Keratinocyte (primary cell): Measurements from ENCODE around the gene GATA2. TPM values are rescaled to one million over a fixed set of nuclear protein-coding genes. Genes with fewer than 3 reads are reported as not detected.

Experiments used
- DNase-seq: peaks from one replicate; pipeline ENCODE4 v3.0.0-alpha.2; 2011; ENCODE audit warnings: low read depth, missing footprints, low spot score
- FAIRE-seq: peaks from 2 replicates; lab custom pipeline; 2011; peaks lifted over from hg19 to GRCh38; lab: Jason Lieb, UNC
- H2AFZ ChIP-seq: 2 replicates; pipeline ENCODE4 v1.6.0; 2012; ENCODE audit warnings: low read length, control low read depth, inconsistent platforms; ENCODE audit not compliant: control insufficient read depth
- H3K27ac ChIP-seq: 2 replicates; pipeline ENCODE4 v1.5.1; 2011; ENCODE audit warnings: low read length; ENCODE audit not compliant: control insufficient read depth, insufficient read depth
- H3K27me3 ChIP-seq: 3 replicates; pipeline ENCODE4 v1.6.0; 2011; ENCODE audit warnings: low read length; ENCODE audit not compliant: control insufficient read depth, insufficient read depth; ENCODE audit errors: extremely low read depth
- H3K36me3 ChIP-seq, 2 experiments: 2 replicates in 1 of 2; 3 replicates in 1 of 2; pipeline ENCODE4 v1.5.1; 2011; ENCODE audit warnings: low read length in 2 of 2, mild to moderate bottlenecking in 1 of 2; ENCODE audit not compliant: control insufficient read depth in 2 of 2, insufficient read depth in 2 of 2; ENCODE audit errors: extremely low read depth in 1 of 2
- H3K4me1 ChIP-seq: 3 replicates; pipeline ENCODE4 v1.5.1; 2011; ENCODE audit warnings: low read length; ENCODE audit not compliant: control insufficient read depth, insufficient read depth; ENCODE audit errors: extremely low read depth
- H3K4me2 ChIP-seq: 3 replicates; pipeline ENCODE4 v1.6.0; 2011; ENCODE audit warnings: low read depth, low read length; ENCODE audit not compliant: control insufficient read depth, insufficient read depth; ENCODE audit errors: extremely low read depth
- H3K4me3 ChIP-seq, 3 experiments: fragments of 200-600 bp in 1 of 3; sonication (generic) in 1 of 3; 2 replicates in 2 of 3; 3 replicates in 1 of 3; pipeline ENCODE4 v1.5.1; 2011 to 2016; ENCODE audit warnings: low read length in 3 of 3, mild to moderate bottlenecking in 3 of 3, control low read depth in 2 of 3, inconsistent platforms in 1 of 3, low read depth in 1 of 3, mixed read lengths in 1 of 3, mixed run types in 1 of 3, moderate library complexity in 1 of 3; ENCODE audit not compliant: control insufficient read depth in 2 of 3, insufficient read depth in 2 of 3; ENCODE audit errors: extremely low read depth in 1 of 3
- H3K79me2 ChIP-seq: 2 replicates; pipeline ENCODE4 v1.6.0; 2012; ENCODE audit warnings: low read length; ENCODE audit not compliant: control insufficient read depth, insufficient read depth
- H3K9ac ChIP-seq: 3 replicates; pipeline ENCODE4 v1.6.0; 2011; ENCODE audit warnings: low read length; ENCODE audit not compliant: control insufficient read depth, insufficient read depth; ENCODE audit errors: extremely low read depth
- H3K9me1 ChIP-seq: 3 replicates; pipeline ENCODE4 v1.6.0; 2011; ENCODE audit warnings: low read length; ENCODE audit not compliant: control insufficient read depth, insufficient read depth; ENCODE audit errors: extremely low read depth
- H3K9me3 ChIP-seq: 2 replicates; pipeline ENCODE4 v1.5.1; 2012; ENCODE audit warnings: low read depth, low read length; ENCODE audit not compliant: control insufficient read depth
- H4K20me1 ChIP-seq: 3 replicates; pipeline ENCODE4 v1.6.0; 2011; ENCODE audit warnings: low read length; ENCODE audit not compliant: control insufficient read depth, insufficient read depth; ENCODE audit errors: extremely low read depth
- EZH2 ChIP-seq: IDR thresholded peaks from one replicate; pipeline ENCODE4 v1.6.1; 2012; ENCODE audit warnings: inconsistent platforms, mild to moderate bottlenecking, low read length, moderate library complexity
- dilution Hi-C: fragments of 300-500 bp; cut with MboI; formaldehyde crosslinking; loops from one replicate; pipeline ENCODE4 v1.7.0; 2020; ENCODE audit warnings: low sequenced_read_pairs; ENCODE audit not compliant: extremely low pct_ligation_motif_present
- polyA plus RNA-seq, 5 experiments: library from polyadenylated mRNA; depleted of rRNA in 3 of 5; stranded (reverse) in 3 of 5; stranded (forward) in 1 of 5; unstranded in 1 of 5; fragments of >200 nt; gene quantifications; 1 replicate in 1 of 5; 2 replicates in 3 of 5; 3 replicates in 1 of 5; pipeline versions ENCODE4 v1.2.1 to v1.2.3, GENCODE V29; 2011 to 2012; ENCODE audit warnings: missing spikeins in 2 of 5, low read depth in 1 of 5, low replicate concordance in 1 of 5
- TF ChIP-seq, protein P1 (sequence below), 3 experiments: IDR thresholded peaks in 1 of 3; conservative IDR thresholded peaks in 1 of 3; optimal IDR thresholded peaks in 1 of 3; 2 replicates in 2 of 3; 3 replicates in 1 of 3; pipeline versions ENCODE3 to v1.5.1; 2011; ENCODE audit warnings: low read length in 3 of 3, mild to moderate bottlenecking in 3 of 3, moderate library complexity in 2 of 3, control low read depth in 1 of 3, inconsistent platforms in 1 of 3; ENCODE audit not compliant: insufficient read depth in 2 of 3; ENCODE audit errors: extremely low read depth in 1 of 3

The GATA2 gene
- polyA plus RNA-seq, 1 donor (not counting 4 experiments of a cell fraction or from before 2014, with no cell fraction given): not detected

DNA sequence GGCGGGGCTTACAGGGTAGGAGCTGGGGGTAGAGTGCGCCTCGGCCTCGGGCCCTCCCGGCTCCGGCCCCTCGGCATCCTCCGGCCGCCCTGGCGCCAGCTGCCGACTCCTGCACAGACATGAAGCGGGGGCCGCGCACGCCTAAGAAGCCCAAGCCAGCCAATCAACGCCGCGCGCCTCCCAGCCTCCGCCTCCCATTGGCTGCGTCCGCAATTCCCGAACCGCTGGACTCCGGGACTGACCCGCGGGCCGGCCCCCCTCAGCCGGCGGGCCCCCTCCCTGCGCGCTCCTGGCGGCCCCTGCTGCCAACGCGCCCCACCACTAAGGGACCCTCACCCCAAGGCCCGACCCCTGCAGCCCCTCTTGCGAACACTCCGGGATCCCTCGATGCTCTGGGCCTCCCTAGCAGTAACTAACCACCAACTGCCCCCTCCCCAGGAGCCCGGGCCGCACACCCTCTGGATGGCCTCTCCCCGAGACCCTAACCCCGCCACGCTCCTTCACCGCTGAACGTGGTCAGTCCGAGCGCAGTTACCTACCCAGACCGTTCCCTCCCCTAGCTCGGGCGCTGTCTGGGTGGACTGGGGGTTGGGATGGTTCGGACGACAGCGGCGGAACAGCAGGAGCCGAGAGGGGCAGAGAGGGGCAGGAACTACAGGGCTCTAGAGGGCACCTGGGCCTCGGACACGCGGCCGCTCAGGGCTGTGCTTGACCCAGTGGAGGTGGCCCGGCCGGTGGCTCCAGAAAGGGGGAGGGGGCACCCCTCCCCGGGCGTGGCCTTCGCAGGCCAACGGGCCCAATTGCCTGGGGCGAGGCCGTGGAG, 5.0 kb downstream of the GATA2 start:
- FAIRE-seq: no peak
- H3K27me3 ChIP-seq: peaks cover 100% of the 10 kb centered on the region
- peaks cover 16% of the 10 kb centered on the region for H4K20me1 ChIP-seq
- H3K4me3 ChIP-seq: peak overlapping the region in 2 of 3 experiments; percentile 44 to 57
- peak overlapping the region; percentile 79 for H3K4me2 ChIP-seq
- H3K9ac ChIP-seq: no peak overlapping the region
- dilution Hi-C loops: no loop called here
- no peaks in the 10 kb centered on the region for H3K79me2 ChIP-seq
- peaks cover 18% of the 10 kb centered on the region for H3K4me1 ChIP-seq
- no peak for DNase-seq
- H3K9me1 ChIP-seq: no peaks in the 10 kb centered on the region
- H3K36me3 ChIP-seq: no peaks in the 10 kb centered on the region
- no peak overlapping the region for H2AFZ ChIP-seq
- no peaks in the 10 kb centered on the region for H3K9me3 ChIP-seq
- H3K27ac ChIP-seq: no peak overlapping the region
- TF ChIP-seq, protein P1, sequence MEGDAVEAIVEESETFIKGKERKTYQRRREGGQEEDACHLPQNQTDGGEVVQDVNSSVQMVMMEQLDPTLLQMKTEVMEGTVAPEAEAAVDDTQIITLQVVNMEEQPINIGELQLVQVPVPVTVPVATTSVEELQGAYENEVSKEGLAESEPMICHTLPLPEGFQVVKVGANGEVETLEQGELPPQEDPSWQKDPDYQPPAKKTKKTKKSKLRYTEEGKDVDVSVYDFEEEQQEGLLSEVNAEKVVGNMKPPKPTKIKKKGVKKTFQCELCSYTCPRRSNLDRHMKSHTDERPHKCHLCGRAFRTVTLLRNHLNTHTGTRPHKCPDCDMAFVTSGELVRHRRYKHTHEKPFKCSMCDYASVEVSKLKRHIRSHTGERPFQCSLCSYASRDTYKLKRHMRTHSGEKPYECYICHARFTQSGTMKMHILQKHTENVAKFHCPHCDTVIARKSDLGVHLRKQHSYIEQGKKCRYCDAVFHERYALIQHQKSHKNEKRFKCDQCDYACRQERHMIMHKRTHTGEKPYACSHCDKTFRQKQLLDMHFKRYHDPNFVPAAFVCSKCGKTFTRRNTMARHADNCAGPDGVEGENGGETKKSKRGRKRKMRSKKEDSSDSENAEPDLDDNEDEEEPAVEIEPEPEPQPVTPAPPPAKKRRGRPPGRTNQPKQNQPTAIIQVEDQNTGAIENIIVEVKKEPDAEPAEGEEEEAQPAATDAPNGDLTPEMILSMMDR (optimal IDR thresholded peaks at IDR 0.05 in 1 of 3, IDR thresholded peaks at IDR 0.05 in 1 of 3, conservative IDR thresholded peaks at IDR 0.05 in 1 of 3; ENCODE audit: extremely low read depth in 1 of 3, insufficient read depth in 2 of 3, low read length in 3 of 3): no peak
- TF ChIP-seq EZH2: no peak

DNA sequence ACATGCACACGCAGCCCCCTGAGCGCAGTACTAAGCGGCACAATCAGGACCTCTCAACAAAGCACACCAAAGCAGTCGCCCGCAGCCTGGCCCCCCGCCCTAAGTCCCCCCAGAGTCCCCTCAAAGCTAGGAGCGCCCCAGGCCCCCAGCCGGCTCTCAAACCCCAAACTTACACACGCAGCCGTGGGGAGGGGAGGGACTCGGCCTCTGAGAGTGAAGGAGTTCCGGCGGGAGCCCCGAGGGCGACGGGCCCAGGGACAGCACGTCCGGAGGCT, 5.5 kb downstream of the GATA2 start:
- Histone ChIP-seq H2AFZ (no peak overlapping the region), H3K27ac (no peak overlapping the region), H3K27me3 (peaks cover 100% of the 10 kb centered on the region), H3K9ac (no peak overlapping the region), H4K20me1 (peaks cover 15% of the 10 kb centered on the region), H3K4me2 (peak overlapping the region; percentile 79), H3K36me3 (no peaks in the 10 kb centered on the region), H3K9me1 (no peaks in the 10 kb centered on the region), H3K9me3 (no peaks in the 10 kb centered on the region), H3K4me3 (peak overlapping the region in 2 of 3 experiments; percentile 44 to 57), H3K4me1 (peaks cover 19% of the 10 kb centered on the region), H3K79me2 (no peaks in the 10 kb centered on the region)
- TF ChIP-seq EZH2: no peak
- TF ChIP-seq, protein P1 (optimal IDR thresholded peaks at IDR 0.05 in 1 of 3, IDR thresholded peaks at IDR 0.05 in 1 of 3, conservative IDR thresholded peaks at IDR 0.05 in 1 of 3; ENCODE audit: extremely low read depth in 1 of 3, insufficient read depth in 2 of 3, low read length in 3 of 3): no peak
- DNase-seq (no peak), FAIRE-seq (no peak)
- dilution Hi-C loops: no loop called here
